Measurements from ENCODE around the gene NAT14. TPM values are rescaled to one million over a fixed set of nuclear protein-coding genes. Genes with fewer than 3 reads are reported as not detected.

Gene NAT14
- total RNA-seq, 1 experiment from 2014 or later: 45.2 TPM

DNA sequence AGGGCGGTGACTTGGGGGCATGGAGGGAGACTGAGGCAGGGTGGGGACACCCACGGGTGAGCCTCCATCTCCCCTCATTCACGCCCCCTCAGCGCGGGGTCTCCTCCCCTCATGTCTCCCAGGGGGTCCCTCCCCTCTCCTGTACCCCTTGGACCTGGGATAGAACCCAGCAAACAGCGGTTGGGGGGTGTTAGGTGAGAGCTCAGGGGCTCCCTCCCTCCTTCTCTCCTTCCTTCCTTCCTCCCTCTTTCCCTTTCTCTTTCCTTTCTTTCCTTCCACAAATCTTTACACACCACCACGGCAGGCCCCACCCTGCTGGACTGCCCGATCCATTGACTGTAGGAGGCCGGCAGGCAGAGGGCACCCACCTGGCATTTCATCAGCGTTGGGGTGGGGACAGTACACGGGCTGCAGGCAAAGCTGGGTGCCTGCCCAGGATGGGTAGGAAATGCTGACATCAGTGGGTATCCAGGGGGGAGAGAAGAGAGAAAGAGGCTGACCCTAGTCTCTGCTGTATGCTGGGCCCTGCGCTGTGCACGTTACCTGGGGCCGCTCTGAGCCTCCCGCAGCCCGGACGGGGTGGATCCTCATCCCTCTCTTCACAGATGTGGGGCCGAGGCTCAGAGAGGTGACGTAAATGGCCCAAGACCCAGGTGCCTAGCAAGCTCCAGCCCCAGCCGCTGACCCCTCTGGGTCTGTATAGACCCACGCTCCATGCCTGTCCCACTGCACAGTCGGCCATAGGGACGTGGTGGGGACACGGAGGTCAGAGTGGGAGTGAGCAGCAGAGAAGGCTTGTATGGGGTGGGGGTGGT is 6.8 kb downstream of the NAT14 start:
- H3K36me3 ChIP-seq (ENCODE audit: control insufficient read depth, insufficient read depth, low read length): no peaks in the 10 kb centered on the region
- no TSS peak for BruUV-seq (replicated peaks)
- H3K27me3 ChIP-seq (replicated peaks; ENCODE audit: control insufficient read depth, insufficient read depth, low read length): no peaks in the 10 kb centered on the region
- no peaks in the 10 kb centered on the region for H3K9me3 ChIP-seq
- ChIA-PET CTCF (interaction anchor here (0.6 to 1.5 kb wide), 3 partner anchors 12 to 30 kb away, joined by 3 to 5 read pairs (median 3); partner anchors contain the start of genes ISOC2 and ZNF628), POLR2A (no interaction called here)
- intact Hi-C loops (cut with micrococcal nuclease; ENCODE audit: unreplicated experiment): no loop called here
- peaks cover 7% of the 10 kb centered on the region for H3K4me1 Mint-ChIP-seq (ENCODE audit: low read depth, unreplicated experiment)
- no peak overlapping the region for H3K27ac Mint-ChIP-seq (ENCODE audit: unreplicated experiment)
- H3K4me3 ChIP-seq (ENCODE audit: low read depth, low read length): no peak overlapping the region
- H3K4me1 ChIP-seq: peaks cover 7% of the 10 kb centered on the region; the same call in 1 of the 2 replicates
- TF ChIP-seq, protein P1, sequence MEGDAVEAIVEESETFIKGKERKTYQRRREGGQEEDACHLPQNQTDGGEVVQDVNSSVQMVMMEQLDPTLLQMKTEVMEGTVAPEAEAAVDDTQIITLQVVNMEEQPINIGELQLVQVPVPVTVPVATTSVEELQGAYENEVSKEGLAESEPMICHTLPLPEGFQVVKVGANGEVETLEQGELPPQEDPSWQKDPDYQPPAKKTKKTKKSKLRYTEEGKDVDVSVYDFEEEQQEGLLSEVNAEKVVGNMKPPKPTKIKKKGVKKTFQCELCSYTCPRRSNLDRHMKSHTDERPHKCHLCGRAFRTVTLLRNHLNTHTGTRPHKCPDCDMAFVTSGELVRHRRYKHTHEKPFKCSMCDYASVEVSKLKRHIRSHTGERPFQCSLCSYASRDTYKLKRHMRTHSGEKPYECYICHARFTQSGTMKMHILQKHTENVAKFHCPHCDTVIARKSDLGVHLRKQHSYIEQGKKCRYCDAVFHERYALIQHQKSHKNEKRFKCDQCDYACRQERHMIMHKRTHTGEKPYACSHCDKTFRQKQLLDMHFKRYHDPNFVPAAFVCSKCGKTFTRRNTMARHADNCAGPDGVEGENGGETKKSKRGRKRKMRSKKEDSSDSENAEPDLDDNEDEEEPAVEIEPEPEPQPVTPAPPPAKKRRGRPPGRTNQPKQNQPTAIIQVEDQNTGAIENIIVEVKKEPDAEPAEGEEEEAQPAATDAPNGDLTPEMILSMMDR (IDR thresholded peaks at IDR 0.05; ENCODE audit: insufficient read depth in 1 of 2, low read depth in 1 of 2, low read length in 1 of 2, severe bottlenecking in 1 of 2, unreplicated experiment in 1 of 2): no peak
- H3K36me3 Mint-ChIP-seq (ENCODE audit: insufficient read depth, unreplicated experiment): peaks cover 17% of the 10 kb centered on the region
- H3K9me3 Mint-ChIP-seq (ENCODE audit: unreplicated experiment): no peaks in the 10 kb centered on the region
- DNase-seq: no peak
- no peak overlapping the region for H3K4me3 Mint-ChIP-seq (ENCODE audit: unreplicated experiment)
- no peaks in the 10 kb centered on the region for H3K27me3 Mint-ChIP-seq (ENCODE audit: insufficient read depth, unreplicated experiment)

DNA sequence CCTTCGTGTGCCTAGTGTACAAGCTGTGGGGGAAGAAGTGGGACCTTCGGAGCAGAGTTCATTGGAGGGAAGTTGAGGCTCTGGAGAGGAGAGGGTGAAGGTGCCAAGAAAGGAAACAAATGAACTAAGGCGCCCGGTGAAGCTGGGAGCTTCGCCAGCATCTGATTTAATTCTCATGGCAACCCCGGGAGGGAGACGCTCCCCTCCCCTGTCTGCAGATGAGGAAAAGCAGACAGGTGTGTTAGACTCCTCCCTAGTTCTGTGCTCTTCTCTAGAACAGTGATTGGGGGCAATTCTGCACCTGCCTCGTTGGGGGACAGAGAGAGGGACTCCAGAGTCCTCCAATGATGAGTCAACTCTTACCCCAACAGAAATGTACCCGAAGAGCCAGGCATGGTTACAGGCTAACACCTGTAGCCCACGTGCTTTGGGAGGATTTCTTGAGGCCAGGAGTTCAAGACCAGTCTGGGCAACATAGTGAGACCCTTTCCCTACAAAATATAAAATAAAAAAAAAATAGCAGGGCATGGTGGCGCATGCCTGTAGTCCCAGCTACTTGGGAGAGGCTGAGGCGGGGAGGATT is 7.5 kb downstream of the NAT14 start:
- ChIA-PET CTCF (interaction anchor here (1.5 kb wide), 1 partner anchor 11 kb away, joined by 5 read pairs; no protein-coding TSS in a partner anchor), POLR2A (no interaction called here)
- no peaks in the 10 kb centered on the region for H3K27me3 ChIP-seq (replicated peaks; ENCODE audit: control insufficient read depth, insufficient read depth, low read length)
- Mint-ChIP-seq H3K27ac (ENCODE audit: unreplicated experiment) (no peak overlapping the region), H3K27me3 (ENCODE audit: insufficient read depth, unreplicated experiment) (no peaks in the 10 kb centered on the region), H3K4me1 (ENCODE audit: low read depth, unreplicated experiment) (peaks cover 7% of the 10 kb centered on the region), H3K36me3 (ENCODE audit: insufficient read depth, unreplicated experiment) (peaks cover 17% of the 10 kb centered on the region), H3K9me3 (ENCODE audit: unreplicated experiment) (no peaks in the 10 kb centered on the region), H3K4me3 (ENCODE audit: unreplicated experiment) (no peak overlapping the region)
- no TSS peak for BruUV-seq (replicated peaks)
- H3K4me1 ChIP-seq: peaks cover 7% of the 10 kb centered on the region; the same call in 1 of the 2 replicates
- no peaks in the 10 kb centered on the region for H3K36me3 ChIP-seq (ENCODE audit: control insufficient read depth, insufficient read depth, low read length)
- H3K4me3 ChIP-seq (ENCODE audit: low read depth, low read length): no peak overlapping the region
- no peak for DNase-seq
- H3K9me3 ChIP-seq: no peaks in the 10 kb centered on the region
- intact Hi-C loops (cut with micrococcal nuclease; ENCODE audit: unreplicated experiment): no loop called here
- TF ChIP-seq, protein P1 (IDR thresholded peaks at IDR 0.05; ENCODE audit: insufficient read depth in 1 of 2, low read depth in 1 of 2, low read length in 1 of 2, severe bottlenecking in 1 of 2, unreplicated experiment in 1 of 2): no peak

DNA sequence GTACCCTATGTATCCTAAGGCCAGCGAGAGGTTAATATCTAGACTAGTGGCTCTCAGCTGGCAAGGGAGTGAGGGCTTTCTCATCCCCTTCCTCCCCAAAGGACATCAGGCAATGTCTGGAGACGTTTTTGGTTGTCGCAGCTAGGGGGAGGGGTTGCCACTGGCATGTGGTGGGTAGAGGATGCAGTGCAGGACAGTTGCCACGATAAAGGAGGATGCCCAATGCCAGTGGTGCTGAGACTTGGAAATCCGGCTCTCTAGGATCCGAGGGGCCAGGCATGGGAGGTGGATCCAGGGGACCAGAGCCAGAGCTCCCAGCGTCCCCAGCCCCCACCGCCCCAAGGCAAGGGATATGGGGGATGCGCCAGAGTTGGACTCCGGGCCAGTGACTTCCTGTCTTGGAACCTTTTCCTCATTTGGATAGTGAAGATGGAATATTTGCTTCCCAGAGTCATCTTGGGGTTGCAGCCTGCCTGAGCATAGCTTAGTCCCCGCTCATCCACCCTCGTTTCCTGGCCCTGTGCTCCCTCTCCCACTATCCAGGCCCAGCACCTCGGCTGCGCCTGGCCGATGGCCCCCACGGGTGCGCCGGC is 8.2 kb downstream of the NAT14 start:
- Mint-ChIP-seq H3K27ac (ENCODE audit: unreplicated experiment) (no peak overlapping the region), H3K4me1 (ENCODE audit: low read depth, unreplicated experiment) (peaks cover 7% of the 10 kb centered on the region), H3K36me3 (ENCODE audit: insufficient read depth, unreplicated experiment) (peaks cover 17% of the 10 kb centered on the region), H3K9me3 (ENCODE audit: unreplicated experiment) (no peaks in the 10 kb centered on the region), H3K27me3 (ENCODE audit: insufficient read depth, unreplicated experiment) (no peaks in the 10 kb centered on the region), H3K4me3 (ENCODE audit: unreplicated experiment) (no peak overlapping the region)
- Histone ChIP-seq H3K36me3 (ENCODE audit: control insufficient read depth, insufficient read depth, low read length) (no peaks in the 10 kb centered on the region), H3K9me3 (no peaks in the 10 kb centered on the region), H3K4me3 (ENCODE audit: low read depth, low read length) (no peak overlapping the region), H3K4me1 (peaks cover 4% of the 10 kb centered on the region; the same call in 1 of the 2 replicates), H3K27me3 (replicated peaks; ENCODE audit: control insufficient read depth, insufficient read depth, low read length) (no peaks in the 10 kb centered on the region)
- POLR2A ChIA-PET: no interaction called here
- CTCF ChIA-PET: interaction anchor here (2.4 kb wide), 1 partner anchor 11 kb away, joined by 6 read pairs; no protein-coding TSS in a partner anchor
- intact Hi-C loops (cut with micrococcal nuclease; ENCODE audit: unreplicated experiment): no loop called here
- no peak for DNase-seq
- TF ChIP-seq, protein P1 (IDR thresholded peaks at IDR 0.05; ENCODE audit: insufficient read depth in 1 of 2, low read depth in 1 of 2, low read length in 1 of 2, severe bottlenecking in 1 of 2, unreplicated experiment in 1 of 2): no peak
- BruUV-seq (replicated peaks): no TSS peak

Measured in Caco-2 (cell line).